ENCODE measurements around the gene PCCB.
"Not testable (repeated sequence)": the region's sequence is repeated elsewhere in the genome, so short reads cannot be mapped to it uniquely, and the experiment has no call there.

Gene PCCB

GRCh38 chr3:136261826-136262225 is 11.7 kb downstream of the PCCB start:
- in situ Hi-C loops (cut with HindIII; ENCODE audit: low sequenced_read_pairs), result no loop called here

GRCh38 chr3:136262559-136262958 is 12.4 kb downstream of the PCCB start:
- in situ Hi-C loops (cut with HindIII; ENCODE audit: low sequenced_read_pairs), result no loop called here

GRCh38 chr3:136263251-136263650 is 13.1 kb downstream of the PCCB start:
- in situ Hi-C loops (cut with HindIII; ENCODE audit: low sequenced_read_pairs), result no loop called here

- in situ Hi-C loops (cut with HindIII; ENCODE audit: low sequenced_read_pairs), result not testable (repeated sequence)
Measured at GRCh38 chr3:136266468-136267125, 16.5 kb downstream of the PCCB start.

- in situ Hi-C loops (cut with HindIII; ENCODE audit: low sequenced_read_pairs), result no loop called here
Measured at GRCh38 chr3:136267235-136267634, 17.1 kb downstream of the PCCB start.

GRCh38 chr3:136270179-136270578 is 20.0 kb downstream of the PCCB start:
- in situ Hi-C loops (cut with HindIII; ENCODE audit: low sequenced_read_pairs), result no loop called here

- in situ Hi-C loops (cut with HindIII; ENCODE audit: low sequenced_read_pairs), result not testable (repeated sequence)
Measured at GRCh38 chr3:136271626-136272025, 21.5 kb downstream of the PCCB start.

GRCh38 chr3:136276049-136276755 is 26.1 kb downstream of the PCCB start:
- in situ Hi-C loops (cut with HindIII; ENCODE audit: low sequenced_read_pairs), result no loop called here

- in situ Hi-C loops (cut with HindIII; ENCODE audit: low sequenced_read_pairs), result no loop called here
Measured at GRCh38 chr3:136277115-136277514, 27.0 kb downstream of the PCCB start.

- in situ Hi-C loops (cut with HindIII; ENCODE audit: low sequenced_read_pairs), result no loop called here
Measured at GRCh38 chr3:136277634-136278033, 27.5 kb downstream of the PCCB start.

GRCh38 chr3:136279092-136279491 is 29.0 kb downstream of the PCCB start:
- in situ Hi-C loops (cut with HindIII; ENCODE audit: low sequenced_read_pairs), result no loop called here

- in situ Hi-C loops (cut with HindIII; ENCODE audit: low sequenced_read_pairs), result no loop called here
Measured at GRCh38 chr3:136280961-136281360, 30.8 kb downstream of the PCCB start.

GRCh38 chr3:136281966-136282520 is 31.9 kb downstream of the PCCB start:
- in situ Hi-C loops (cut with HindIII; ENCODE audit: low sequenced_read_pairs), result no loop called here

GRCh38 chr3:136283627-136284026 is 33.5 kb downstream of the PCCB start:
- in situ Hi-C loops (cut with HindIII; ENCODE audit: low sequenced_read_pairs), result no loop called here

GRCh38 chr3:136291302-136291701 is 41.2 kb downstream of the PCCB start:
- in situ Hi-C loops (cut with HindIII; ENCODE audit: low sequenced_read_pairs), result no loop called here

GRCh38 chr3:136292500-136292899 is 42.4 kb downstream of the PCCB start:
- in situ Hi-C loops (cut with HindIII; ENCODE audit: low sequenced_read_pairs), result no loop called here

GRCh38 chr3:136293279-136293678 is 43.1 kb downstream of the PCCB start:
- in situ Hi-C loops (cut with HindIII; ENCODE audit: low sequenced_read_pairs), result no loop called here

- in situ Hi-C loops (cut with HindIII; ENCODE audit: low sequenced_read_pairs), result no loop called here
Measured at GRCh38 chr3:136294176-136294575, 44.0 kb downstream of the PCCB start.

GRCh38 chr3:136296960-136297359 is 46.8 kb downstream of the PCCB start:
- in situ Hi-C loops (cut with HindIII; ENCODE audit: low sequenced_read_pairs), result no loop called here

GRCh38 chr3:136297826-136298225 is 47.7 kb downstream of the PCCB start:
- in situ Hi-C loops (cut with HindIII; ENCODE audit: low sequenced_read_pairs), result no loop called here

GRCh38 chr3:136300444-136300843 is 50.3 kb downstream of the PCCB start:
- in situ Hi-C loops (cut with HindIII; ENCODE audit: low sequenced_read_pairs), result no loop called here

GRCh38 chr3:136305879-136306278 is 55.7 kb downstream of the PCCB start:
- in situ Hi-C loops (cut with HindIII; ENCODE audit: low sequenced_read_pairs), result no loop called here

Data from endothelial cell of hepatic sinusoid (primary cell).